NCI-H510A (cell line): ENCODE measurements around the gene SRC.

Experiments
- DNase-seq: peaks from one replicate; lab custom pipeline; 2025; lab: John Stamatoyannopoulos, UW

SRC gene

GRCh38 chr20:37414224-37415035 is 68.5 kb downstream of the SRC start:
- no peak for DNase-seq

GRCh38 chr20:37415118-37416085 is 69.5 kb downstream of the SRC start:
- no peak for DNase-seq

- no peak for DNase-seq
Observed at GRCh38 chr20:37416100-37416847, 70.3 kb downstream of the SRC start.

GRCh38 chr20:37416848-37417616 is 71.1 kb downstream of the SRC start:
- DNase-seq = no peak

- no peak for DNase-seq
Observed at GRCh38 chr20:37417617-37418467, 71.9 kb downstream of the SRC start.

GRCh38 chr20:37418591-37419109 is 72.7 kb downstream of the SRC start:
- no peak for DNase-seq

- no peak for DNase-seq
Observed at GRCh38 chr20:37419307-37419706, 73.4 kb downstream of the SRC start.

GRCh38 chr20:37419774-37420542 is 74.0 kb downstream of the SRC start:
- no peak for DNase-seq

- no peak for DNase-seq
Observed at GRCh38 chr20:37420610-37421009, 74.7 kb downstream of the SRC start.

GRCh38 chr20:37421060-37421905 is 75.3 kb downstream of the SRC start:
- no peak for DNase-seq

GRCh38 chr20:37421988-37422387 is 76.0 kb downstream of the SRC start:
- DNase-seq = no peak

- DNase-seq = no peak
Observed at GRCh38 chr20:37422791-37423286, 76.9 kb downstream of the SRC start.

GRCh38 chr20:37423545-37423944 is 77.6 kb downstream of the SRC start:
- DNase-seq = no peak

GRCh38 chr20:37424062-37424851 is 78.3 kb downstream of the SRC start:
- no peak for DNase-seq

GRCh38 chr20:37425103-37425625 is 79.2 kb downstream of the SRC start:
- DNase-seq = no peak

GRCh38 chr20:37426106-37426505 is 80.2 kb downstream of the SRC start:
- no peak for DNase-seq

- DNase-seq = no peak
Observed at GRCh38 chr20:37426978-37427377, 81.0 kb downstream of the SRC start.
